A549 (cell line): ENCODE results near the gene TPM1. TPM values are rescaled to one million over a fixed set of nuclear protein-coding genes. Genes with fewer than 3 reads are reported as not detected.

Source experiments
- ATAC-seq, 2 experiments: fragments of 200-7000 bp in 1 of 2; fragments of >200 bp in 1 of 2; cut with Nextera tagmentation in 1 of 2; cut with Tn5 transposase in 1 of 2; 3 replicates each; pipeline versions ENCODE4 v1.8.0 to v1.9.1; 2018 to 2020; ENCODE audit warnings: mild to moderate bottlenecking in 1 of 2, moderate library complexity in 1 of 2
- CTCF ChIA-PET: fragments of 300-600 bp; sonication (Branson Sonifier 250); formaldehyde crosslinking; extraction: SDS; loops from one replicate; lab custom pipeline; 2021; ENCODE audit warnings: antibody characterized with exemption, inconsistent platforms; lab: Yijun Ruan, JAX
- POLR2A ChIA-PET: fragments of 350-600 bp; formaldehyde crosslinking; extraction: SDS; loops from one replicate; lab custom pipeline; 2021; ENCODE audit warnings: antibody characterized with exemption, inconsistent platforms; lab: Yijun Ruan, JAX
- DNase-seq, 2 experiments: peaks; one replicate each; pipeline versions ENCODE4 v3.0.0 to v3.0.0-alpha.2; 2011 to 2016; ENCODE audit warnings: low read depth in 1 of 2, low spot score in 1 of 2
- FAIRE-seq: peaks from 2 replicates; lab custom pipeline; 2011; peaks lifted over from hg19 to GRCh38; lab: Jason Lieb, UNC
- H3K27ac ChIP-seq, 2 experiments: fragments of >200 bp; sonication (Bioruptor Twin); formaldehyde crosslinking; 3 replicates each; pipeline ENCODE4 v1.5.1; 2016 to 2017
- H3K4me1 ChIP-seq: fragments of >200 bp; sonication (Bioruptor Twin); formaldehyde crosslinking; 3 replicates; pipeline ENCODE4 v1.6.1; 2016
- H3K4me2 ChIP-seq: fragments of >200 bp; sonication (Bioruptor Twin); formaldehyde crosslinking; 3 replicates; pipeline ENCODE4 v1.6.1; 2016
- H3K4me3 ChIP-seq: fragments of >200 bp; sonication (Bioruptor Twin); formaldehyde crosslinking; 3 replicates; pipeline ENCODE4 v1.5.1; 2016
- H3K9me3 ChIP-seq: fragments of >200 bp; sonication (Bioruptor Twin); formaldehyde crosslinking; 3 replicates; pipeline ENCODE4 v1.6.1; 2016
- BCL3 ChIP-seq: fragments of >200 bp; sonication (Bioruptor Twin); formaldehyde crosslinking; IDR thresholded peaks from 3 replicates; pipeline ENCODE4 v1.6.1; 2016
- CBX2 ChIP-seq: fragments of 200-600 bp; sonication (generic); IDR thresholded peaks from 2 replicates; pipeline ENCODE4 v1.6.1; 2016; ENCODE audit warnings: low read depth, mild to moderate bottlenecking, borderline replicate concordance
- CBX8 ChIP-seq: fragments of 200-600 bp; sonication (generic); IDR thresholded peaks from 2 replicates; pipeline ENCODE4 v1.6.1; 2016
- CEBPB ChIP-seq, 2 experiments: fragments of >200 bp in 1 of 2; sonication (Bioruptor Twin) in 1 of 2; formaldehyde crosslinking in 1 of 2; IDR thresholded peaks; 2 replicates each; pipeline ENCODE4 v1.6.1; 2012 to 2016
- CHD4 ChIP-seq: fragments of 200-600 bp; sonication (generic); IDR thresholded peaks from 2 replicates; pipeline ENCODE4 v1.6.1; 2016; ENCODE audit warnings: antibody characterized with exemption, mild to moderate bottlenecking, borderline replicate concordance
- EHF ChIP-seq: fragments of 250-450 bp; sonication (Bioruptor Pico); IDR thresholded peaks from 2 replicates; pipeline ENCODE4 v1.5.0; 2020; ENCODE audit warnings: mild to moderate bottlenecking
- EP300 ChIP-seq, 2 experiments: fragments of >200 bp; sonication (Bioruptor Twin); formaldehyde crosslinking; IDR thresholded peaks; 2 replicates in 1 of 2; 3 replicates in 1 of 2; pipeline ENCODE4 v1.6.1; 2016 to 2017
- FOSL2 ChIP-seq, 2 experiments: fragments of 450-650 bp in 1 of 2; fragments of >200 bp in 1 of 2; sonication (Bioruptor Twin) in 1 of 2; formaldehyde crosslinking; IDR thresholded peaks; 2 replicates each; pipeline versions ENCODE4 v1.5.0 to v1.6.1; 2016 to 2020; ENCODE audit warnings: mild to moderate bottlenecking in 1 of 2, moderate library complexity in 1 of 2
- HDAC2 ChIP-seq: fragments of 200-600 bp; sonication (generic); IDR thresholded peaks from 2 replicates; pipeline ENCODE4 v1.6.1; 2016
- HEYL ChIP-seq: fragments of 250-450 bp; sonication (Bioruptor Pico); IDR thresholded peaks from 2 replicates; pipeline ENCODE4 v1.8.0; 2021; ENCODE audit warnings: mild to moderate bottlenecking, moderate library complexity
- HOXA7 ChIP-seq: fragments of 250-450 bp; sonication (Bioruptor Pico); IDR thresholded peaks from 2 replicates; pipeline ENCODE4 v1.5.0; 2020; ENCODE audit warnings: mild to moderate bottlenecking, moderate library complexity
- HOXB13 ChIP-seq: fragments of 250-450 bp; sonication (Bioruptor Pico); IDR thresholded peaks from 2 replicates; pipeline ENCODE4 v1.5.0; 2020; ENCODE audit warnings: low read depth, mild to moderate bottlenecking, moderate library complexity
- HOXB5 ChIP-seq: fragments of 250-450 bp; sonication (Bioruptor Pico); IDR thresholded peaks from 2 replicates; pipeline ENCODE4 v1.5.0; 2020; ENCODE audit warnings: mild to moderate bottlenecking, moderate library complexity
- JUN ChIP-seq, 2 experiments: fragments of >200 bp; sonication (Bioruptor Twin); formaldehyde crosslinking; IDR thresholded peaks; 2 replicates in 1 of 2; 3 replicates in 1 of 2; pipeline ENCODE4 v1.6.1; 2016 to 2017
- JUNB ChIP-seq: fragments of >200 bp; sonication (Bioruptor Twin); formaldehyde crosslinking; IDR thresholded peaks from 2 replicates; pipeline ENCODE4 v1.6.1; 2016
- KDM1A ChIP-seq: fragments of 200-600 bp; sonication (generic); IDR thresholded peaks from 2 replicates; pipeline ENCODE4 v1.6.1; 2016; ENCODE audit warnings: low read depth, mild to moderate bottlenecking
- MAFK ChIP-seq: fragments of 450-650 bp; IDR thresholded peaks from 2 replicates; pipeline ENCODE4 v1.6.1; 2014; ENCODE audit not compliant: partially characterized antibody
- MAX ChIP-seq: IDR thresholded peaks from 2 replicates; pipeline ENCODE4 v1.6.1; 2012
- MAZ ChIP-seq: fragments of 150-350 bp; IDR thresholded peaks from 2 replicates; pipeline ENCODE4 v1.6.1; 2014; ENCODE audit warnings: antibody characterized with exemption, low read depth, low read length, borderline replicate concordance
- PBX3 ChIP-seq: IDR thresholded peaks from 2 replicates; pipeline ENCODE4 v1.6.1; 2012
- RAD21 ChIP-seq, 2 experiments: fragments of >200 bp in 1 of 2; sonication (Bioruptor Twin) in 1 of 2; formaldehyde crosslinking in 1 of 2; IDR thresholded peaks in 1 of 2; conservative IDR thresholded peaks in 1 of 2; 2 replicates in 1 of 2; 3 replicates in 1 of 2; pipeline ENCODE4 v1.6.1; 2012 to 2018; ENCODE audit warnings: inconsistent platforms in 1 of 2
- REST ChIP-seq: fragments of 200-600 bp; sonication (generic); IDR thresholded peaks from 2 replicates; pipeline ENCODE4 v1.6.1; 2016; ENCODE audit warnings: antibody characterized with exemption, mild to moderate bottlenecking, moderate library complexity
- RFX5 ChIP-seq: fragments of 450-650 bp; IDR thresholded peaks from 2 replicates; pipeline ENCODE4 v1.7.1; 2014; ENCODE audit warnings: antibody characterized with exemption, mild to moderate bottlenecking, moderate library complexity
- RNF2 ChIP-seq: fragments of 200-600 bp; sonication (generic); IDR thresholded peaks from 2 replicates; pipeline ENCODE4 v1.6.1; 2016; ENCODE audit warnings: low read depth, mild to moderate bottlenecking, antibody characterized with exemption, moderate library complexity, borderline replicate concordance
- SMC3 ChIP-seq: fragments of >200 bp; sonication (Bioruptor Twin); formaldehyde crosslinking; IDR thresholded peaks from 3 replicates; pipeline ENCODE4 v1.6.1; 2018; ENCODE audit warnings: inconsistent platforms
- SREBF2 ChIP-seq: fragments of 450-650 bp; IDR thresholded peaks from 2 replicates; pipeline ENCODE4 v1.6.1; 2014; ENCODE audit warnings: mild to moderate bottlenecking, moderate library complexity
- TP53 ChIP-seq: fragments of 250-450 bp; sonication (Bioruptor Pico); IDR thresholded peaks from 2 replicates; pipeline ENCODE4 v1.5.0; 2021; ENCODE audit warnings: mild to moderate bottlenecking, moderate library complexity
- USF2 ChIP-seq: fragments of 450-650 bp; IDR thresholded peaks from 2 replicates; pipeline ENCODE4 v1.6.1; 2014; ENCODE audit warnings: antibody characterized with exemption
- ZNF302 ChIP-seq: fragments of 250-450 bp; sonication (Bioruptor Pico); IDR thresholded peaks from 2 replicates; pipeline ENCODE4 v1.9.0; 2021; ENCODE audit warnings: inconsistent platforms, mild to moderate bottlenecking, moderate library complexity
- WGBS: methylation state at CpG from one replicate; pipeline ENCODE4 v1.1.6; 2017; ENCODE audit errors: missing lambda C conversion rate; 5-methylcytosine and 5-hydroxymethylcytosine counted together
- polyA plus RNA-seq, 4 experiments: library from polyadenylated mRNA; depleted of rRNA in 3 of 4; stranded (reverse); fragments of >200 nt; fragmentation: RNase III in 1 of 4; extraction: RNeasy Plus Mini Kit Qiagen cat#74134 plus additional on column Dnase treatment in 1 of 4; gene quantifications; 2 replicates in 3 of 4; 3 replicates in 1 of 4; pipeline ENCODE4 v1.2.3, GENCODE V29; 2011 to 2017

The TPM1 gene
- polyA plus RNA-seq, 2 of the 4 experiments (the other 2 are of a cell fraction), result 894 to 954 TPM

GRCh38 chr15:63018639-63019038, 23.9 kb upstream of the TPM1 start (continued):
- TF ChIP-seq REST (no peak), HOXB5 (no peak), HOXB13 (CRISPR knock-in tag) (no peak), CBX2 (no peak), MAZ (no peak), BCL3 (no peak), EP300 (IDR thresholded peaks at IDR 0.05) (no peak)

- TF ChIP-seq FOSL2 (IDR thresholded peaks at IDR 0.05), result peak; percentile 85
- TF ChIP-seq FOSL2 (CRISPR knock-in tag; IDR thresholded peaks at IDR 0.05), result peak; percentile 83
- peak; percentile 56 to 84; a peak in 3 of 4 replicates for TF ChIP-seq CEBPB (IDR thresholded peaks at IDR 0.05)
- peak in 1 of 2 experiments; percentile 30; a peak in 1 of 5 replicates for TF ChIP-seq RAD21 (conservative IDR thresholded peaks at IDR 0.05 in 1 of 2, IDR thresholded peaks at IDR 0.05 in 1 of 2)
- TF ChIP-seq JUNB, result peak; percentile 72
- TF ChIP-seq TP53 (CRISPR knock-in tag), result no peak
- TF ChIP-seq MAX, result 0 out of 2 replicates have a peak, but pooled peaks have one; percentile 35
- TF ChIP-seq RNF2, result no peak
- TF ChIP-seq SMC3, result peak; percentile 24; the same call in 1 of the 3 replicates
- no peak for TF ChIP-seq HEYL (CRISPR knock-in tag)
- peak in 1 of 2 experiments; percentile 23; a peak in 1 of 5 replicates for TF ChIP-seq EP300 (IDR thresholded peaks at IDR 0.05)
- TF ChIP-seq JUN (IDR thresholded peaks at IDR 0.05), result peak in 1 of 2 experiments; percentile 58; a peak in 1 of 5 replicates
- no peak for TF ChIP-seq HDAC2
- CTCF ChIA-PET, result interaction anchor here (0.9 to 2.6 kb wide), 6 partner anchors 10 to 124 kb away, joined by 3 to 14 read pairs (median 5); no protein-coding TSS in a partner anchor
- peak; percentile 76 to 85 for DNase-seq
- peak overlapping the region; percentile 50 for H3K4me2 ChIP-seq
- POLR2A ChIA-PET, result interaction anchor here (1.0 to 1.9 kb wide), 4 partner anchors 19 to 122 kb away, joined by 3 to 5 read pairs (median 4); partner anchors contain the start of gene TPM1
- no peaks in the 10 kb centered on the region for H3K9me3 ChIP-seq
- H3K27ac ChIP-seq, result peak overlapping the region; percentile 59 to 85
- H3K4me3 ChIP-seq, result no peak overlapping the region
- peaks cover 66% of the 10 kb centered on the region for H3K4me1 ChIP-seq
- WGBS, result 26% methylated on average over 9 of the region's 9 CpGs
- peak; percentile 78 to 82 for ATAC-seq
- peak; percentile 98 for FAIRE-seq
Measured at GRCh38 chr15:63019511-63020109, 22.9 kb upstream of the TPM1 start.

- CTCF ChIA-PET, result interaction anchor here (0.9 to 2.6 kb wide), 5 partner anchors 10 to 124 kb away, joined by 3 to 14 read pairs (median 4); no protein-coding TSS in a partner anchor
- Histone ChIP-seq H3K4me3 (no peak overlapping the region), H3K9me3 (no peaks in the 10 kb centered on the region), H3K4me2 (peak overlapping the region; percentile 50), H3K27ac (peak overlapping the region; percentile 59 to 85), H3K4me1 (peaks cover 62% of the 10 kb centered on the region)
- FAIRE-seq (peak; percentile 23), ATAC-seq (no peak), DNase-seq (no peak)
- POLR2A ChIA-PET, result interaction anchor here (1.0 to 1.9 kb wide), 4 partner anchors 19 to 123 kb away, joined by 3 to 5 read pairs (median 4); partner anchors contain the start of gene TPM1
- 91% methylated on average over 3 of the region's 3 CpGs for WGBS
- TF ChIP-seq RFX5 (no peak), USF2 (no peak), SREBF2 (no peak), RNF2 (no peak), CHD4 (no peak), EHF (CRISPR knock-in tag) (no peak), HOXA7 (no peak), MAFK (no peak), ZNF302 (CRISPR knock-in tag) (no peak), KDM1A (no peak), CBX8 (no peak), PBX3 (no peak)
Measured at GRCh38 chr15:63020128-63020527, 22.4 kb upstream of the TPM1 start.
